NCI-H510A (cell line): ENCODE measurements around the gene PIAS3.

Experiments used
- DNase-seq: peaks from one replicate; lab custom pipeline; 2025; lab: John Stamatoyannopoulos, UW

Gene PIAS3

DNA sequence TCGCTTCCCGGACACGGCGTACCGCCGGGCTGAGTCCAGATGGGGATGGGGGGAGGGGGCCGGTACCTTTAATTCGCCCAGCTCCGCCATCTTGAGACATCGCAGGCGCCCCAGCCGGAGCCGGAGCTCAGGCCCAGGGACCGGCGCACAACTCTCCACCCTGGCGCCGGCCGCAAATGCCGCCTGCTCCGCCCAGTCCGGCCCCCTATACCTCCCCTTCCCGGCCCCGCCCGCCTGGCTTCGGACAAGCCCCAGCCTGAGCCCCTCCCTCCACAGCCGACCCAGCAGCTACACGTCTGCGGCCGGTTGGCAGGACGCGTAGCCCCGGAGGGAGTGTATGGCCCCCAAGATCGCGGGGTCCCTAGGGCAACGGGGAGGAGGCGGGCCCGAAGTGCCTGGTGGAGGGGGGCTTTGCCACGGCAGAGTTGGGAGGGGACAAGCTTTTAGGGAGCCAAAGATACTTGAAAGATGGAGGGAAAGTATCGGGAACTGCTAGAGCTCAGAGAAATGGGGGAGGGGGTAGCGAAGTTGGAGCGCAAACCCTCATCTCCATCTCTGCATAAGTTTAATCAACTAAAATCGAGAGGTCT is at the start of gene PIAS3:
Gene PIAS3, minus strand, starts transcription at position 181 of the 590 bp plus-strand sequence. Its CDS starts 91 bp downstream, at position 90.
- DNase-seq: peak; percentile 91

GRCh38 chr1:145908653-145909052 is 49.8 kb upstream of the PIAS3 start:
- DNase-seq: no peak

DNA sequence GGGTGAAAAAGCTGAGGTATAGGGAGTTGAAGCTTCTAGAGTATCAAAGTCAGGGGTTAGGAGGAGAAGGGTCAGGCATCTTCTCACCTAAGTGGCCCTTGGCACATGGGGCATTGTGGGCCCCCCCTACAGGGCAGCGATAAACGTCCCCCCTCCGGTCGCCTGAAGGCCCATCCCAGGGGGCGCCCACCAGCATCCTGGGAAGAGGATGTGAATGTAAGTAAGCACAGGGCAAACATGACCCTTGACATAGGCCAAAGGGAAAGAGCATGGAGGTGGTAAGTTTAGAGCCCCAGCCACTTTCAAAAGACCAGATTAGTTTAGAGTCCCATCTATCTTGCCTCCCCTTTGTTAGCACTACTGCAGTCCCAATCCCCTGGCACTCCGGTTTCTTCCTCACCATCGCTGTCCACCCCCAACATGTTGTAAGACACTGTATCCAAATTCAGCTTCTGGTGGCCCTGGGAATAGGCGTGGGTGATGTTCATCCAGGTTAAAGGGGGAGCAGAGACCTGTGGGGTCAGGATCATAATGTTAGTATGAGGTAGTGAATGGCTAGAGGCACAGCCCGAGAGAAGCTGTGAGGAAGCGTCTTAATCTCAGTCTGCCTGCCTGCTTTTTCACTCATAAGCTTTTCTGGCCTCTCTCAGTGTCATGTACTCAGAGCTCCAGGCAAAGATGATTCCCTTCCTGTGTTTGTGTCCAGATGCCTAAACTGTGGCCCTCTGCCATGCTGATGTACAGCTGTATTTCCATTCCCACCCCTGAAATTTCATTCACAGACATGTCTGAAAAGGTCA is 48.3 kb upstream of the PIAS3 start:
- DNase-seq: no peak

DNA sequence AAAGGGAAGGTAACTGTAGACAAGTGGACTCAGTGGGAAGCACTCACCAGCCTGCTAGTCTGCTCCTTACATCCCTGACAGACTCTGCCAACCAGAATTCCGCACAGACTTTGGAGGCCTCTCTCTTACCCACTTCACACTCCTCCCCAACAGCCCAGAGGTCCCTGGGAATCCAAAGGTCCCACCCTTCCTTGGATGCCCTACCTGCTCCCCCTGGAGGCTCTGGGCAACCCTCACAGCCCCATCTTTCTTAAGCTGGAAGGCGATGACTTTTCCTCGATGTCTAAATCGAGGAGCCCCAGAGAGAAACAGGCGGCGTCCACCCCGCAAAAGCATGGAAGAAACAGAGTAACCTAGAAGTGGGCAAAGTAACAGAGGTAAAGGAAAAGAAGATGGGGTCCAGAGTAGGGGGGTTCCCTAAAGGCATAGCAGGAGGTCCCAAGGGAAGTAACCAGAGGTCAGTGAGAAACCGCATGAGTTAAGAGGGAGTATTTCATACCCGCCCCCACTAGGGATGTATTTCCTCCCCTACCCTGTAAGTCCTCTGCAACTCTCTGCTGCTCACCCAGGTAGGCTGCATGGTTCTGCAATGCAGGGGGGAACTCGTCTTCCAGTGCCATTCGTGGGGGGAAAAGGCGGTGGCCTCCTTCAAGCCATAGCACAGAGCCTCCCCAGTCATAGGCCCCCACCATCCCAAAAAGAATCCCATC is 42.6 kb upstream of the PIAS3 start:
- no peak for DNase-seq

DNA sequence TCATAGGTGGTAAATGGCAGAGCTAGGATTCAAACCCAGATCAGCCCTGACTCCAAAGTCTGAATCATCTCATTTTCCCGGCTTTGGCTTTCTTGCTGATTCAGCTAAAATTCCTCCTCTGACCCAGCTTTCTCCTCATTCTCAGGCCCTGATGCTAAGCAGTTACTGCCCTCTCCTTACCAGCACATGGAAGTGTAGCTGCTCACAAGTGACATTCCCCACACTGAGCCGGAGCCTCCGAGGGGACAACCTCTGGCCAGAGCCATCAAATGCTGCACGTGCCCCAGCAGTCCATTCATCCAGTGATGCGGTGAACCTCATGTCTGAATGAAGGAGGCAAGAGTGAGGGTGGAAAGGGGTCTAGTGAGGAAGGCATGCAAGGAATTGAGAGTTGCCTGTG is 39.9 kb upstream of the PIAS3 start:
- DNase-seq: no peak

GRCh38 chr1:145897969-145898368 is 39.1 kb upstream of the PIAS3 start:
- DNase-seq: no peak

- no peak for DNase-seq
Observed at GRCh38 chr1:145895471-145895870, 36.6 kb upstream of the PIAS3 start.

DNA sequence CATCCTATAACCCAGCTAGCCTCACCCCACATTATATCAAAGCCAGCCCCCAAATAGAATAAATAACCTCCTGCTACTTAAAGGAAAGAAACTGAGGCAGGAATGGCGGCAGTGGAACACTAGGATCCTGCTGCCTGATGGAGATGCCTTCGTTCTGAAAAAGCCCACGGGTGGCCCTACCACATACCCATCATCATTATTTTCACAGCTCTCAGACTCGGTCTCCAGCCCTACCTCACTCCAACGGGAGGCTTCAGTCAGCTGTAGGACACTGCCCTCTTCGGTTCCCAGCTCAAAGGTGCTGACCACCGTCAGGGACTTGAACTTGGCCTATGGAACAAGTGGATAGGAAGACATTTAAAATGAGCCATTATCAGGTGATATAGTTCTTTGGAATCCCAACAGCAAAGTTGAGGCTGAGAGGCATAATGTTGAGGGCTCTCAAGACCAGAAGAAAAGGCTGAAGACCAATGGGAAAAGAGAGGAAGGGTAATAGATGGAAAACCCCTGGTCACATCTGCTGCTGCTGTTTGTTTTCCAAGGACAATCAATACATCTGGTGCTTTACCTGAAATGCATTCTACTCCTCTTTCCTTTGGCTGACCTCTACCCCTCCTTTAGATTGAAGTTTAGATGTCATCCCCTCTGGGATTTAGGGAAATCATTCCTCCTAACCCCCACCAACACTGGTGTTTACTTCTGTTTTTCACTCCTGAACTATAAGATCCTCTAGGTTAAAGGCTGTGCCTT is 34.6 kb upstream of the PIAS3 start:
- DNase-seq: no peak

GRCh38 chr1:145892486-145893087 is 33.7 kb upstream of the PIAS3 start:
- no peak for DNase-seq

GRCh38 chr1:145891587-145892485 is 33.0 kb upstream of the PIAS3 start:
- DNase-seq: peak; percentile 94

- peak; percentile 36 for DNase-seq
Observed at GRCh38 chr1:145891143-145891542, 32.3 kb upstream of the PIAS3 start.

DNA sequence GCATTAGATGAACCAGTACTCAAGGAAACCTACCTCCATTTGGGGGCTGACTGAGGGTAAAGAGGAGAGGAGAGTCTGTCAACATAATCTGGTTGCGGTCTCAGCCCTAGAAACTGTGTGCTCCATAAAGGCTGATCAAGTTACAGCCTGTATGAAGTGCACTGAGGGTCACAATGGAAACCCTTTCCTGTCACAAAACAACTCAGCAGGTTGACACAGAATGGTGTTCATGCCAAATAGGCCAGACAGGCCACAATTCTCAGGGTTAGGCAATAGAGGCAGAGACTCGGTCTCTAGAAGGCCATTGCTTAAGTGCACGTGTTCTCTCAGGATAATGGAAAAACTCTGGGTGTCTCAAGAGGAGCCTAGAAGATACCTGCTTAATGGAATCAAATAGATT is 30.8 kb upstream of the PIAS3 start:
- DNase-seq: peak; percentile 55

DNA sequence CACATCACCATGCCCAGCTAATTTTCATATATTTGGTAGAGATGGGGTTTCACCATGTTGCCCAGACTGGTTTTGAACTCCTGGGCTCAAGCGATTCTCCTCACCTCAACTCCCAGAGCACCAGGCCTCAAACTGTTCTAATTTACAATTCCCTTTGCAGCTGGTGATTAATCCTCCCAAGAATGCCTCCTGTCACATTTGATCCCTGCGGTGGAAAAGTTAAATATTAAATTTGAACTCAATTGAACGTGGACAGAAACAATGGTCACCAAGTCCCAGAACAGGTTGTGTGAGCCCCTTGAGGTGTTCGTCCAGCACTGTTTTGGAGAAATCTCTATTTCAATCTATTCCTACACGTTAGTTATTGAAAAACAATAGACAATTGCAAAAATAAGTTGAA is 28.8 kb upstream of the PIAS3 start:
- no peak for DNase-seq

DNA sequence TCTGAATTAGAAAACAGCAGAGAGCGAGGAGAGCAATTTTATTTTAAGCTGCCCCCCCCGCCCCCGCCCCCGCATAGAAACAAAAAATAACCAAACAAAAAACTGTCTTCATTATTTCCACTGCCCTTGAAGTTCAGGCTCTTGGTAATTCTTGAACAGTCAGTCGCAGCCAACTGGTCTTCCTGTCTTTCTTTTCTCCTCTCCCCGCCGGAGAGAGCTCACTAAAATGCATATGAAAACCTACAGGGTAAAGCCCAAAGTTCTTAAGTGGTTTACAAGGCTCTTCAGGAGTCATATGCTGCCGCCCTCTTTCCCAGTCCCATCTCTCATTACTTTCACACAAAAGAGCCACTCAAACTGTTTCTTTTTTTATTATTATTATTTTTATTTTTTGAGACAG is 27.9 kb upstream of the PIAS3 start:
- no peak for DNase-seq

- DNase-seq: no peak
Observed at GRCh38 chr1:145886390-145886789, 27.5 kb upstream of the PIAS3 start.

DNA sequence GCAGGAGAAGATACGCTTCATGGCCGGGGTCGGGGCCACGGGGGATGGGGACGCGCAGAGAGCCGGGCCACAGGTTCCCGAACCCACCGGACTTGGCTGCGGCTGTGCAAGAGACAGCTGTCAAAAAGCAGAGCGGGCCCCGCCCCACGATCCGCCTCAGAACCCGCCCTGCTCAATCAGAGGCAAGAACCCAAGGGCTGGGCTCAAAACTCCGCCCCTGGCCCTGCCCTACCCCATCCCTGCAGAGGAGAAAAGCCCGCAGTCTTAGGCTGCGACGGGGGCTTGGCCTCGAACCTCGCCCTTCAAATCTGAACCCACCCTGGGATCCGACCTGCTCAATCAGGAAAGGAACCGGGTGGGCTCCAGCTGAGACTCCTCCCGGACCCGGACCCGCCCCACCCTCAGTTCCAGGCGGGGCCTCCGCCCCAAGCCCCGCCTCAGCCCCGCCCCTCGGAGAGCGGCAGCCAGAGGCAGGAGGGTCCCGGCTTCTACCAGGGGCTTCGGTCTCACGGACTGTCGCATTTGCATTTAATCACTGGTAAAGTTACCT is 26.9 kb upstream of the PIAS3 start, which contains the start of gene ANKRD35:
Gene ANKRD35, minus strand, starts transcription at position 129 of the 550 bp plus-strand sequence. Its CDS starts 108 bp downstream, at position 21.
- DNase-seq: peak; percentile 53

GRCh38 chr1:145884675-145885074 is 25.8 kb upstream of the PIAS3 start:
- DNase-seq: no peak

GRCh38 chr1:145879775-145880174 is 20.9 kb upstream of the PIAS3 start:
- peak; percentile 75 for DNase-seq

DNA sequence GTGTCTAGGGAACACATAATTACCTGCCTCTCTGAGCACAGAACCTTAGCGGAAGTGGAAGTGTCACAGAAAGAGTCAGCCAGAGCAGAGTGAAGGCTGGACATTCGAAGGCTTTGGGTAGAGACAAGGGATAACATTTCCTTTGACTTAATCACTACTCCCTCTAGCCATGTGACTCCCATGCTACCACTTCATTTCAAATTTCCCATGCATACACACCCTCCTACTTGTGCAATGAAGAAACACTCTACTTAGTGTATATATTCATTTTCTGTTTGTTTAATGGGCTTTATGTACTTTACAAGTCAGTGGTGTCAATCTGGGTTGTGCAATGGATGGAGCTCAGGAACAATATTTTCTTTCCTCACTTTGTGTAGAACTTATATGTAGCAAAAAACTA is 19.8 kb upstream of the PIAS3 start:
- no peak for DNase-seq

GRCh38 chr1:145877923-145878486 is 19.1 kb upstream of the PIAS3 start:
- no peak for DNase-seq
